Kidney (tissue), 14 donors: ENCODE data around the gene KCNK5. TPM values are rescaled to one million over a fixed set of nuclear protein-coding genes. Genes with fewer than 3 reads are reported as not detected.

ENCODE experiments used
- DNase-seq, 5 donors: peaks; one replicate each; pipeline ENCODE4 v3.0.0-alpha.2; 2013 to 2020
- FAIRE-seq: peaks from 2 replicates; lab custom pipeline; 2012; peaks lifted over from hg19 to GRCh38; lab: Jason Lieb, UNC
- H3K27ac ChIP-seq, 2 donors: one replicate each; pipeline ENCODE4 v1.7.0; 2013; ENCODE audit warnings: low read depth in 2 of 2, low read length in 2 of 2, inconsistent platforms in 1 of 2
- H3K27me3 ChIP-seq: one replicate; pipeline ENCODE4 v1.7.1; 2013; ENCODE audit warnings: low read length, inconsistent platforms; ENCODE audit not compliant: control insufficient read depth, insufficient read depth
- H3K36me3 ChIP-seq, 3 donors: one replicate each; pipeline versions ENCODE4 v1.7.0 to v1.7.1; 2013; ENCODE audit warnings: low read length in 3 of 3, control low read depth in 1 of 3, inconsistent platforms in 1 of 3; ENCODE audit not compliant: insufficient read depth in 3 of 3, control insufficient read depth in 2 of 3
- H3K4me1 ChIP-seq, 3 donors: one replicate each; pipeline versions ENCODE4 v1.7.0 to v1.7.1; 2013; ENCODE audit warnings: low read length in 3 of 3, inconsistent platforms in 1 of 3, low read depth in 1 of 3; ENCODE audit not compliant: control insufficient read depth in 2 of 3, insufficient read depth in 2 of 3
- H3K4me3 ChIP-seq, 3 donors: one replicate each; pipeline versions ENCODE4 v1.7.0 to v1.8.1; 2013; ENCODE audit warnings: low read length in 3 of 3, control low read depth in 1 of 3, inconsistent platforms in 1 of 3
- H3K9ac ChIP-seq, 3 donors: one replicate each; pipeline versions ENCODE4 v1.7.0 to v1.7.1; 2013; ENCODE audit warnings: low read length in 3 of 3, control low read depth in 1 of 3, inconsistent platforms in 1 of 3
- H3K9me3 ChIP-seq, 3 donors: one replicate each; pipeline versions ENCODE4 v1.7.0 to v1.7.1; 2013; ENCODE audit warnings: low read length in 3 of 3, control low read depth in 1 of 3, inconsistent platforms in 1 of 3; ENCODE audit not compliant: control insufficient read depth in 2 of 3, insufficient read depth in 1 of 3
- CTCF ChIP-seq: IDR thresholded peaks from 3 replicates; pipeline ENCODE4 v1.5.1; 2012; ENCODE audit warnings: mild to moderate bottlenecking, moderate library complexity, borderline replicate concordance; ENCODE audit not compliant: insufficient read depth; ENCODE audit errors: extremely low read depth
- intact Hi-C: fragments of 100-400 bp; cut with DNase I; formaldehyde crosslinking; loops from one replicate; pipeline ENCODE4 v1.11.1; 2022
- polyA plus RNA-seq: library from polyadenylated mRNA; stranded (reverse); fragments of 350-450 nt; fragmentation: Illumina TruSeq; extraction: RNeasy Lipid Tissue Mini Kit (QIAGEN cat#74804); gene quantifications from one replicate; pipeline ENCODE4 v1.2.3, GENCODE V29; 2014; ENCODE audit warnings: low read depth, low replicate concordance; ENCODE audit not compliant: insufficient read depth
- total RNA-seq: library from RNA; stranded (reverse); fragmentation: NEBNext Ultra II Directional; extraction: Animal tissue kit (Norgen Biotek cat#: 25700); gene quantifications from one replicate; pipeline ENCODE4 v1.2.1, GENCODE V29; 2021
- donor health status: control.
- donor health status: control.
- donor health status: control.
- donor health status: control.
- donor health status: control.
- donor health status: DM: yes; HTN: yes; CAD: no.
- donor health status: Normal renal cell carcinoma (clear cell type).

KCNK5 gene
- total and polyA plus RNA-seq, 2 donors from 2014 or later, result 48.4 to 77.0 TPM

- Histone ChIP-seq H3K36me3 (peaks cover 0 to 9% (median 0%) of the 10 kb centered on the region in 3 donors), H3K4me3 (no peak overlapping the region), H3K27me3 (no peaks in the 10 kb centered on the region), H3K4me1 (peaks cover 3 to 5% (median 4%) of the 10 kb centered on the region in 3 donors), H3K9me3 (no peaks in the 10 kb centered on the region), H3K27ac (no peak overlapping the region), H3K9ac (no peak overlapping the region)
- intact Hi-C loops, result no loop called here
- no peak for DNase-seq
- TF ChIP-seq CTCF, result no peak
- FAIRE-seq, result no peak
Measured at GRCh38 chr6:39230654-39231035, 1.4 kb upstream of the KCNK5 start.

- no peak for TF ChIP-seq CTCF
- DNase-seq (peak in 1 of 5 donors; percentile 8), FAIRE-seq (no peak)
- Histone ChIP-seq H3K36me3 (peaks cover 0 to 13% (median 0%) of the 10 kb centered on the region in 3 donors), H3K4me3 (peak overlapping the region; percentile 56 to 92 (median 87)), H3K27ac (peak overlapping the region; percentile 67 to 74), H3K27me3 (no peaks in the 10 kb centered on the region), H3K4me1 (peaks cover 3 to 11% (median 8%) of the 10 kb centered on the region in 3 donors), H3K9ac (peak overlapping the region; percentile 29 to 80 (median 58)), H3K9me3 (no peaks in the 10 kb centered on the region)
- intact Hi-C loops, result no loop called here
Measured at GRCh38 chr6:39228111-39228971, 934 bp downstream of the KCNK5 start.

GRCh38 chr6:39227476-39227875 is 1.8 kb downstream of the KCNK5 start:
- no peak for FAIRE-seq

More at GRCh38 chr6:39227476-39227875, 1.8 kb downstream of the KCNK5 start:
- H3K36me3 ChIP-seq, result peaks cover 0 to 18% (median 0%) of the 10 kb centered on the region in 3 donors
- no peaks in the 10 kb centered on the region for H3K27me3 ChIP-seq
- H3K4me1 ChIP-seq, result peaks cover 3 to 19% (median 11%) of the 10 kb centered on the region in 3 donors
- no peaks in the 10 kb centered on the region for H3K9me3 ChIP-seq
- H3K4me3 ChIP-seq, result peak overlapping the region; percentile 41 to 92 (median 87)
- no peak for DNase-seq
- TF ChIP-seq CTCF, result no peak
- peak overlapping the region; percentile 18 to 67 for H3K27ac ChIP-seq
- intact Hi-C loops, result no loop called here
- H3K9ac ChIP-seq, result peak overlapping the region in 2 of 3 donors; percentile 10 to 80
